ENCODE data around the gene CNTLN.
"Not testable (repeated sequence)": the region's sequence is repeated elsewhere in the genome, so short reads cannot be mapped to it uniquely, and the experiment has no call there.

Gene CNTLN

GRCh38 chr9:17520268-17521064 lies 385.6 kb downstream of the CNTLN start:
- DNase-seq, result no peak

GRCh38 chr9:17521100-17521855 lies 386.4 kb downstream of the CNTLN start:
- no peak for DNase-seq

GRCh38 chr9:17526726-17527125 lies 391.9 kb downstream of the CNTLN start:
- DNase-seq, result not testable (repeated sequence)

GRCh38 chr9:17528859-17529258 lies 394.0 kb downstream of the CNTLN start:
- no peak for DNase-seq

- DNase-seq, result no peak
Observed at GRCh38 chr9:17531642-17532254, 396.9 kb downstream of the CNTLN start.

GRCh38 chr9:17532461-17532860 lies 397.6 kb downstream of the CNTLN start:
- DNase-seq, result no peak

- no peak for DNase-seq
Observed at GRCh38 chr9:17535176-17535575, 400.3 kb downstream of the CNTLN start.

GRCh38 chr9:17536027-17536426 lies 401.2 kb downstream of the CNTLN start:
- DNase-seq, result no peak

- no peak for DNase-seq
Observed at GRCh38 chr9:17551023-17551422, 416.2 kb downstream of the CNTLN start.
